ENCODE results near the gene ASMT. TPM values are rescaled to one million over a fixed set of nuclear protein-coding genes. Genes with fewer than 3 reads are reported as not detected.
A peak's percentile ranks its signal among the peaks of the same experiment; 100 is the strongest.
"Not testable (repeated sequence)": the region's sequence is repeated elsewhere in the genome, so short reads cannot be mapped to it uniquely, and the experiment has no call there.

Gene ASMT
- total and polyA plus RNA-seq, 2 donors from 2014 or later, result 0.22 TPM; not detected in 1

GRCh38 chrX:1652011-1652811 is 37.4 kb downstream of the ASMT start:
- intact Hi-C loops (cut with DNase I); H3K27me3 ChIP-seq (ENCODE audit: control insufficient read depth, insufficient read depth, low read length); FAIRE-seq; H3K4me1 ChIP-seq (ENCODE audit: control insufficient read depth in 2 of 3, insufficient read depth in 2 of 3, low read depth in 1 of 3, low read length in 3 of 3); H3K36me3 ChIP-seq (ENCODE audit: control insufficient read depth in 2 of 3, insufficient read depth in 3 of 3, low read length in 3 of 3); H3K4me3 ChIP-seq (ENCODE audit: low read length in 3 of 3); H3K27ac ChIP-seq (ENCODE audit: low read depth in 2 of 2, low read length in 2 of 2); H3K9ac ChIP-seq (ENCODE audit: low read length in 3 of 3); H3K9me3 ChIP-seq (ENCODE audit: control insufficient read depth in 2 of 3, insufficient read depth in 1 of 3, low read length in 3 of 3): not testable (repeated sequence)
- peak; percentile 74 for TF ChIP-seq CTCF (IDR thresholded peaks at IDR 0.05; ENCODE audit: borderline replicate concordance, extremely low read depth, insufficient read depth)
- DNase-seq, result peak in 4 of 5 donors; percentile 42 to 74 (median 56)

GRCh38 chrX:1656379-1656778 is 41.5 kb downstream of the ASMT start:
- no peak overlapping the region for H3K27ac ChIP-seq (ENCODE audit: low read depth in 2 of 2, low read length in 2 of 2)
- TF ChIP-seq CTCF (IDR thresholded peaks at IDR 0.05; ENCODE audit: borderline replicate concordance, extremely low read depth, insufficient read depth), result no peak
- H3K9me3 ChIP-seq (ENCODE audit: control insufficient read depth in 2 of 3, insufficient read depth in 1 of 3, low read length in 3 of 3), result no peaks in the 10 kb centered on the region
- H3K27me3 ChIP-seq (ENCODE audit: control insufficient read depth, insufficient read depth, low read length), result no peaks in the 10 kb centered on the region
- intact Hi-C loops (cut with DNase I), result no loop called here
- H3K4me3 ChIP-seq (ENCODE audit: low read length in 3 of 3), result no peak overlapping the region
- H3K4me1 ChIP-seq (ENCODE audit: control insufficient read depth in 2 of 3, insufficient read depth in 2 of 3, low read depth in 1 of 3, low read length in 3 of 3), result no peaks in the 10 kb centered on the region
- H3K9ac ChIP-seq (ENCODE audit: low read length in 3 of 3), result no peak overlapping the region
- no peaks in the 10 kb centered on the region for H3K36me3 ChIP-seq (ENCODE audit: control insufficient read depth in 2 of 3, insufficient read depth in 3 of 3, low read length in 3 of 3)
- DNase-seq, result no peak
- no peak for FAIRE-seq

GRCh38 chrX:1657367-1658070 is 42.7 kb downstream of the ASMT start:
- H3K9me3 ChIP-seq (ENCODE audit: control insufficient read depth in 2 of 3, insufficient read depth in 1 of 3, low read length in 3 of 3), result no peaks in the 10 kb centered on the region
- no peak for FAIRE-seq
- no peak overlapping the region for H3K27ac ChIP-seq (ENCODE audit: low read depth in 2 of 2, low read length in 2 of 2)
- no peaks in the 10 kb centered on the region for H3K27me3 ChIP-seq (ENCODE audit: control insufficient read depth, insufficient read depth, low read length)
- no peaks in the 10 kb centered on the region for H3K4me1 ChIP-seq (ENCODE audit: control insufficient read depth in 2 of 3, insufficient read depth in 2 of 3, low read depth in 1 of 3, low read length in 3 of 3)
- H3K9ac ChIP-seq (ENCODE audit: low read length in 3 of 3), result no peak overlapping the region
- intact Hi-C loops (cut with DNase I), result no loop called here
- no peak for TF ChIP-seq CTCF (IDR thresholded peaks at IDR 0.05; ENCODE audit: borderline replicate concordance, extremely low read depth, insufficient read depth)
- peak in 4 of 5 donors; percentile 78 to 86 (median 82) for DNase-seq
- no peak overlapping the region for H3K4me3 ChIP-seq (ENCODE audit: low read length in 3 of 3)
- H3K36me3 ChIP-seq (ENCODE audit: control insufficient read depth in 2 of 3, insufficient read depth in 3 of 3, low read length in 3 of 3), result no peaks in the 10 kb centered on the region
